GM18867 (cell line): ENCODE results near the gene HPF1.
"Not testable (repeated sequence)": the region's sequence is repeated elsewhere in the genome, so short reads cannot be mapped to it uniquely, and the experiment has no call there.

ENCODE experiments used
- ATAC-seq: cut with Tn5 transposase; IDR thresholded peaks from one replicate; pipeline ENCODE4 v1.9.1; 2021; ENCODE audit warnings: mild to moderate bottlenecking, moderate library complexity; ENCODE audit not compliant: unreplicated experiment

The HPF1 gene

GRCh38 chr4:169741569-169741968 is 16.2 kb downstream of the HPF1 start:
- no peak for ATAC-seq

DNA sequence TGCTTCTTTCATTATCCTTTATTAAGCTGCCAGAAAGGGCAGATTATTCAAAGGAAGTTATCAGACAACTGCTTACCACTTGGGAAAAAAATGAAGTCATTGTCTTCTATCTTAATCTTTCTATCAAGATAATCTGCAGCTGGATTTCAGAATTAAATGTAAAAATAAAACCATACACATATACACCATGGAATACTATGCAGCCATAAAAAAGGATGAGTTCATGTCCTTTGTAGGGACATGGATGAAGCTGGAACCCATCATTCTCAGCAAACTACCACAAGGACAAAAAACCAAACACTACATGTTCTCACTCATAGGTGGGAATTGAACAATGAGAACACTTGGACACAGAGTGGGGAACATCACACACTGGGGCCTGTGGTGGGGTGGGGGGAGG is 19.1 kb downstream of the HPF1 start:
- ATAC-seq, result not testable (repeated sequence)

- no peak for ATAC-seq
These were observed 27.2 kb downstream of the HPF1 start for GRCh38 chr4:169730564-169730963.

- peak; percentile 48 for ATAC-seq
These were observed 30.1 kb downstream of the HPF1 start for GRCh38 chr4:169727616-169728015.

DNA sequence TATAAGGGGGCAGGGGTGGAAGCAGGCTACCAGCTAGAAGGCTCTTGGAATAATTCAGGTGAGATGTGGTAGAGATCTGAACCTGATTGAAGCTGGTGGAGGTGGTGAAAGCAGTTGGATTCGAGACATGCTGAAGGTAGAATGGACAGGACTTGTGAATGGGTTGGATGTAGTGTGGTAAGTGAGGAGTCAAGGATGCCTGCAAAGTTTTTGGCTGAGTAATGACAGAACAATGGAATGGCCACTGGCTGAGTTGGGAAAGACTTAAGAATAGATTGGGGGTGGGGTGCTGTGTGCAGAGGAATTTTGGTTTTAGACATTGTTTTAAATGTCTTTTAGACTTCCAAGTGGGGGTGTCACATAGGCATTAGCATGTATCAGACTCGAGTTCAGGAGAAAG is 33.5 kb downstream of the HPF1 start:
- no peak for ATAC-seq

GRCh38 chr4:169723207-169723965 is 34.4 kb downstream of the HPF1 start:
- no peak for ATAC-seq

- ATAC-seq, result no peak
These were observed 37.2 kb downstream of the HPF1 start for GRCh38 chr4:169720529-169720928.

- no peak for ATAC-seq
These were observed 41.1 kb downstream of the HPF1 start for GRCh38 chr4:169716677-169717076.

GRCh38 chr4:169715826-169716225 is 41.9 kb downstream of the HPF1 start:
- ATAC-seq, result no peak

GRCh38 chr4:169707958-169708643 is 49.6 kb downstream of the HPF1 start:
- no peak for ATAC-seq

GRCh38 chr4:169698331-169698730 is 59.4 kb downstream of the HPF1 start:
- no peak for ATAC-seq

GRCh38 chr4:169690787-169691186 is 67.0 kb downstream of the HPF1 start:
- no peak for ATAC-seq

DNA sequence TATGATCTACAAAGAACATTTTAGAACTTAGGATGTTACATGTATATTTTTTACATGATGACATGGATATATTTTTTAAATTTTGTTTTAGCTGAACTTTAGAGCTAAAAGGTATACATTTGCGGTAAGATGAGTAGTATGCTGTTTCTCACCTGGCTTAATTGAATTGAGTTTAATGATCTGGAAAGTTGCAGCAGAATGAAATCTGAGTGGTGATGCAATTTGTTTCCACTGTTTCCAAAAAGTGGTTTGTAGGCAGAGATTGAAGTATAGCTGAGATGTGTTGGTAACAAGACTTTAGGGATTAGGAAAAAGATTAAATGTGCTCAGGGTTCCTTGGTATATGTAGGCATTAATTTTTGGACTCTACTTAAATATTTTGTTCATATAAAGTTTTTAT is 68.1 kb downstream of the HPF1 start:
- ATAC-seq, result no peak

- ATAC-seq, result no peak
These were observed 75.2 kb downstream of the HPF1 start for GRCh38 chr4:169682372-169683047.
